IMR-90 (cell line): ENCODE data around the gene ADGRG7. TPM values are rescaled to one million over a fixed set of nuclear protein-coding genes. Genes with fewer than 3 reads are reported as not detected.
A peak's percentile ranks its signal among the peaks of the same experiment; 100 is the strongest.

Experiments used
- ATAC-seq: fragments of 200-7000 bp; cut with Tn5 transposase; 2 replicates; pipeline ENCODE4 v1.9.1; 2020; ENCODE audit warnings: low read depth, mild to moderate bottlenecking, moderate library complexity
- BruUV-seq: library from RNA; stranded (reverse); fragments of 400-500 nt; replicated peaks from 2 replicates; lab custom pipeline; 2021; lab: Mats Ljungman, UMichigan
- CTCF ChIA-PET: fragments of 300-600 bp; formaldehyde crosslinking; extraction: SDS; loops from one replicate; lab custom pipeline; 2021; ENCODE audit warnings: antibody characterized with exemption; lab: Yijun Ruan, JAX
- POLR2A ChIA-PET: fragments of 300-600 bp; sonication (Branson Sonifier 250); formaldehyde crosslinking; loops from one replicate; lab custom pipeline; 2022; ENCODE audit warnings: antibody characterized with exemption; ENCODE audit not compliant: unreplicated experiment; lab: Charles Lee
- DNase-seq: peaks from one replicate; pipeline ENCODE4 v3.0.0; 2013
- H2AFZ ChIP-seq: replicated peaks from 2 replicates; pipeline ENCODE3; 2013; ENCODE audit warnings: low read length, mild to moderate bottlenecking; ENCODE audit not compliant: poor library complexity
- H2AK5ac ChIP-seq: 2 replicates; pipeline ENCODE4 v1.6.1; 2013; ENCODE audit warnings: low read depth, low read length, inconsistent platforms
- H2AK9ac ChIP-seq: replicated peaks from 2 replicates; pipeline ENCODE3; 2013; ENCODE audit warnings: mild to moderate bottlenecking, low read depth, low read length, moderate library complexity; ENCODE audit not compliant: poor library complexity
- H2BK120ac ChIP-seq: 2 replicates; pipeline ENCODE4 v1.6.1; 2013; ENCODE audit warnings: low read depth, low read length, inconsistent platforms
- H2BK15ac ChIP-seq: 3 replicates; pipeline ENCODE4 v1.6.1; 2013; ENCODE audit warnings: low read depth, low read length, inconsistent platforms
- H2BK20ac ChIP-seq: 2 replicates; pipeline ENCODE4 v1.6.1; 2013; ENCODE audit warnings: low read depth, mild to moderate bottlenecking, inconsistent platforms, low read length, moderate library complexity
- H2BK5ac ChIP-seq: 2 replicates; pipeline ENCODE4 v1.6.1; 2013; ENCODE audit warnings: mild to moderate bottlenecking, low read depth, low read length, inconsistent platforms; ENCODE audit not compliant: poor library complexity, severe bottlenecking
- H3K14ac ChIP-seq: replicated peaks from 2 replicates; pipeline ENCODE4 v1.6.1; 2013; ENCODE audit warnings: low read depth, low read length, inconsistent platforms
- H3K18ac ChIP-seq: 2 replicates; pipeline ENCODE4 v1.6.1; 2013; ENCODE audit warnings: low read depth, low read length, control low read depth
- H3K23ac ChIP-seq: 2 replicates; pipeline ENCODE4 v1.6.1; 2013; ENCODE audit warnings: low read depth, low read length, inconsistent platforms
- H3K27ac ChIP-seq: 2 replicates; pipeline ENCODE4 v1.5.1; 2013; ENCODE audit warnings: mild to moderate bottlenecking, control low read depth, low read length; ENCODE audit not compliant: insufficient read depth
- H3K27me3 ChIP-seq: 2 replicates; pipeline ENCODE4 v1.6.1; 2013; ENCODE audit warnings: low read length; ENCODE audit not compliant: control insufficient read depth, insufficient read depth
- H3K36me3 ChIP-seq: 2 replicates; pipeline ENCODE4 v1.6.1; 2013; ENCODE audit warnings: low read length, mixed read lengths; ENCODE audit not compliant: control insufficient read depth, insufficient read depth
- H3K4ac ChIP-seq: 2 replicates; pipeline ENCODE4 v1.6.1; 2013; ENCODE audit warnings: low read depth, low read length, inconsistent platforms
- H3K4me1 ChIP-seq: 2 replicates; pipeline ENCODE4 v1.6.1; 2013; ENCODE audit warnings: low read length, mixed read lengths; ENCODE audit not compliant: control insufficient read depth, insufficient read depth
- H3K4me2 ChIP-seq: 2 replicates; pipeline ENCODE4 v1.6.1; 2013; ENCODE audit warnings: low read depth, mild to moderate bottlenecking, control low read depth, low read length, moderate library complexity
- H3K4me3 ChIP-seq: 2 replicates; pipeline ENCODE4 v1.5.1; 2013; ENCODE audit warnings: low read depth, mild to moderate bottlenecking, control low read depth, low read length, moderate library complexity; ENCODE audit not compliant: insufficient read depth
- H3K56ac ChIP-seq: 2 replicates; pipeline ENCODE4 v1.6.1; 2013; ENCODE audit warnings: low read length, inconsistent platforms; ENCODE audit not compliant: insufficient read depth; ENCODE audit errors: extremely low read depth
- H3K79me1 ChIP-seq, 2 experiments: 2 replicates each; pipeline ENCODE4 v1.6.1; 2013; ENCODE audit warnings: low read length in 2 of 2, inconsistent platforms in 1 of 2, low read depth in 1 of 2
- H3K9ac ChIP-seq: 2 replicates; pipeline ENCODE4 v1.6.1; 2013; ENCODE audit warnings: low read depth, low read length, control low read depth
- H3K9me1 ChIP-seq: 2 replicates; pipeline ENCODE4 v1.6.1; 2013; ENCODE audit warnings: low read length, inconsistent platforms; ENCODE audit not compliant: insufficient read depth
- H3K9me3 ChIP-seq: 2 replicates; pipeline ENCODE4 v1.6.1; 2013; ENCODE audit warnings: low read length; ENCODE audit not compliant: control insufficient read depth, insufficient read depth
- H4K20me1 ChIP-seq: 2 replicates; pipeline ENCODE4 v1.6.1; 2013; ENCODE audit warnings: low read length, inconsistent platforms; ENCODE audit not compliant: insufficient read depth
- H4K5ac ChIP-seq: 2 replicates; pipeline ENCODE4 v1.6.1; 2013; ENCODE audit warnings: mild to moderate bottlenecking, low read depth, low read length, control low read depth
- H4K8ac ChIP-seq, 2 experiments: 2 replicates each; pipeline ENCODE4 v1.6.1; 2013; ENCODE audit warnings: low read depth in 2 of 2, low read length in 2 of 2, control low read depth in 1 of 2, inconsistent platforms in 1 of 2
- H4K91ac ChIP-seq: 2 replicates; pipeline ENCODE4 v1.6.1; 2013; ENCODE audit warnings: low read depth, low read length, inconsistent platforms; ENCODE audit not compliant: insufficient read depth
- CEBPB ChIP-seq: IDR thresholded peaks from 2 replicates; pipeline ENCODE4 v1.6.1; 2012; ENCODE audit warnings: low read depth, low read length, improper control_type of control experiment
- MAFK ChIP-seq: IDR thresholded peaks from 2 replicates; pipeline ENCODE4 v1.6.1; 2012; ENCODE audit warnings: low read depth, low read length, improper control_type of control experiment
- RFX5 ChIP-seq: IDR thresholded peaks from 2 replicates; pipeline ENCODE4 v1.8.0; 2012; ENCODE audit warnings: low read depth, mild to moderate bottlenecking, low read length, moderate library complexity
- WGBS, 2 experiments: methylation state at CpG; one replicate each; pipeline versions ENCODE4 v1.1.5 to v1.1.7; 2013; ENCODE audit warnings: missing lambda C conversion rate in 2 of 2; ENCODE audit not compliant: insufficient read length in 1 of 2; ENCODE audit errors: extremely low coverage in 2 of 2; 5-methylcytosine and 5-hydroxymethylcytosine counted together
- dilution Hi-C: fragments of 300-500 bp; cut with HindIII; formaldehyde crosslinking; loops from one replicate; pipeline ENCODE4 v1.14.3; 2018; ENCODE audit warnings: low sequenced_read_pairs; ENCODE audit not compliant: unreplicated experiment
- in situ Hi-C: fragments of 300-500 bp; cut with MboI; formaldehyde crosslinking; loops from 3 replicates; pipeline ENCODE4 v1.14.3; 2019; ENCODE audit warnings: low sequenced_read_pairs, inconsistent platforms, mixed read lengths
- intact Hi-C: fragments of 100-400 bp; cut with micrococcal nuclease; formaldehyde crosslinking; loops from 2 replicates; pipeline ENCODE4 v1.10.0; 2022
- polyA plus RNA-seq, 3 experiments: library from polyadenylated mRNA; depleted of rRNA; stranded (reverse); fragments of >200 nt; gene quantifications; 2 replicates each; pipeline ENCODE4 v1.2.3, GENCODE V29; 2012; ENCODE audit warnings: low replicate concordance in 1 of 3
- total RNA-seq: library from RNA; depleted of rRNA; stranded (reverse); fragments of >200 nt; gene quantifications from 2 replicates; pipeline ENCODE4 v1.2.3, GENCODE V29; 2012

The ADGRG7 gene
- total and polyA plus RNA-seq, 2 of the 4 experiments (the other 2 are of a cell fraction), result not detected

DNA sequence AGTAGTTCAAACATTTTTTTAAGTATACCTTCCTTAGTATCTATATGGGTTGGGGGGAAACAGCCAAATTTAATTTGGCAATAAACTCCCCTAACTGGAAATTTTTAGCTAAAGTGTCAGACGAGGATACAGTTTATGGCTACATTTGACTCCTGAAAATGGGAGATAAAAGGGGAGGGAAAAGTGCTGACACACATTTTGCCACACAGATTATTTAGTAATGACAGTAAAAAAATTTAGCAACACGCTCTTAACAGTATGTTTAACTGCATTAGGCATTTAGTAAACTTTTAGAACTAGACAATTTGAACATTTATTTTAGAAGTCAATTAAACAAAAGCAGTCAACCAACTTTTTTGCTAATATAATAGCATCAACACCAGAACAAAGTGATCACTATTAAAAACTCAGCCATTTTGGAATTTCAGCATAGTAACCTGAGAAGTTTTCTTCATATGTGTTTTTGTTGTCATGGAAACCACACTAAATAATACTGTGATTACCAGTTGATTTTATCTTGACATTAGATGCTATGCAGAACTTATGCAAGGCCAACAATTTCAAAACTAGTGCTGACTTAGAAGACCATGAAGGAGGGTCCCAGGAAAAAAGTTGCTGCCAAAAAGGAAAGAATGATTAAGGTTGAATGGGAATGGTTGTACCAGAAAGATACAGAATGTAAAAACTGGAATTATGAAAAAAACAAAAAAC, 52.9 kb downstream of the ADGRG7 start:
- H3K56ac ChIP-seq, result no peak overlapping the region
- no peak overlapping the region for H3K18ac ChIP-seq
- no peak overlapping the region for H4K91ac ChIP-seq
- no peak overlapping the region for H2AK9ac ChIP-seq
- H2AFZ ChIP-seq, result no peak overlapping the region
- H3K27ac ChIP-seq, result no peak overlapping the region
- H3K79me1 ChIP-seq, result no peaks in the 10 kb centered on the region
- POLR2A ChIA-PET, result no interaction called here
- H3K36me3 ChIP-seq, result no peaks in the 10 kb centered on the region
- no peak overlapping the region for H3K9ac ChIP-seq
- TF ChIP-seq MAFK (0 out of 2 replicates have a peak, but pooled peaks have one; percentile 11), CEBPB (no peak), RFX5 (no peak)
- H3K9me3 ChIP-seq, result no peaks in the 10 kb centered on the region
- dilution Hi-C loops (no loop called here), intact Hi-C loops (no loop called here), in situ Hi-C loops (no loop called here)
- no peaks in the 10 kb centered on the region for H4K20me1 ChIP-seq
- no TSS peak for BruUV-seq
- H3K4me3 ChIP-seq, result no peak overlapping the region
- H3K4me2 ChIP-seq, result no peak overlapping the region
- H3K9me1 ChIP-seq, result no peaks in the 10 kb centered on the region
- H3K14ac ChIP-seq, result no peak overlapping the region
- no peak overlapping the region for H2BK20ac ChIP-seq
- peaks cover 4% of the 10 kb centered on the region for H3K27me3 ChIP-seq
- no peak overlapping the region for H3K4ac ChIP-seq
- H2BK120ac ChIP-seq, result no peak overlapping the region
- no CpG with 5 or more reads among the region's 2 CpGs for WGBS, 2 experiments
- no peaks in the 10 kb centered on the region for H3K4me1 ChIP-seq
- no peak overlapping the region for H3K23ac ChIP-seq
- ATAC-seq, result no peak
- H2BK5ac ChIP-seq, result no peak overlapping the region
- CTCF ChIA-PET, result no interaction called here
- no peak overlapping the region for H4K5ac ChIP-seq
- no peak overlapping the region for H2AK5ac ChIP-seq
- H4K8ac ChIP-seq, result no peak overlapping the region
- no peak overlapping the region for H2BK15ac ChIP-seq
- peak; percentile 3 for DNase-seq
